NCI-H146 treated with DMSO at 0.1 percent for 48 hours (cell line): ENCODE results near the gene RANBP17.

Source experiments
- DNase-seq: peaks from one replicate; lab custom pipeline; 2025; ENCODE audit not compliant: unreplicated experiment; lab: John Stamatoyannopoulos, UW

RANBP17 gene

DNA sequence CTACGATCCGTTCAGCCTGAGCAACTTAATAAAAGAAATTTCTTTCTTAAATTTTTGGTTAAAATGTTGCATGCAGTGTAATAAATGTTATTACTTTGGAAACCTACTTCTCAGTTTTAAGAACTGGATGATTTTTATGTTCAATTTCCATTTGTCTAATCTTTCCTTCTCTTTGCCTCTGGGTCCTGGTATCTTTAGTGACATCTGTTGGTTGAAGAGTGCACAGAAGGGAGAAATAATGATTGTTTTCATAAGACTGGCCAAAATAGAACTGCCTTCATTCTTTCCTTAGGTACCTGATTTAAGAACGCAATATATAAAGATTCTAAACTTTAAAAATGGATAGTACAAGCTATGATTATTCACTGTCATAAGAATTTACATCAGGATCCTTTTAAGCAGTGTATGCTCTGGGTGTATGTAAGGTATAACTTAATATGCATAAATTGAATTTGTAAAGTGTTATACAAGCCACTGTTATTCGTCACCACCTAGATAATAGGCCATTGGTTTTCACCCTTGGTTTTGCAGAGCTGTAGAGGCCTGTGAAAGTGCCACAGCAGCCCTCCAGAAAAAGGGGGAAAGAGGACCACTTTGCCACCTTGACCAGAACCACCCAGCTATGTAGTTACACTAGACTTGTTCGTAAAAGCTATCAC lies 364.4 kb downstream of the RANBP17 start:
- no peak for DNase-seq

DNA sequence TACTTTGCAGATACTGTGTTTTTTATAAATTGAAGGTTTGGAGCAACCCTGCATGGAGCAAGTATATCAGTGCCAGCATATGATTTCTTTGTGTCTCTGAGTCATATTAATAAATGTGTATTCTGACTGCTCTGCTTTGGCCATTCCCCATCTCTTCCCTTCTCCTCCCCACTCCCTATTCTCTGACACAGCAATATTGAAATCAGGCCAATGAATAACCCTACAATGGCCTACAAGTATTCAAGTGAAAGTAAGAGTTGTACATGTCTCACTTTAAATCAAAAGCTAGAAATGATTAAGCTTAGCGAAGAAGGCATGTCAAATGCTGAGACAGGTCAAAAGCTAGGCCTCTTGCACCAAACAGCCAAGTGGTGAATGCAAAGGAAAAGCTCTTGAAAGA lies 365.0 kb downstream of the RANBP17 start:
- no peak for DNase-seq

DNA sequence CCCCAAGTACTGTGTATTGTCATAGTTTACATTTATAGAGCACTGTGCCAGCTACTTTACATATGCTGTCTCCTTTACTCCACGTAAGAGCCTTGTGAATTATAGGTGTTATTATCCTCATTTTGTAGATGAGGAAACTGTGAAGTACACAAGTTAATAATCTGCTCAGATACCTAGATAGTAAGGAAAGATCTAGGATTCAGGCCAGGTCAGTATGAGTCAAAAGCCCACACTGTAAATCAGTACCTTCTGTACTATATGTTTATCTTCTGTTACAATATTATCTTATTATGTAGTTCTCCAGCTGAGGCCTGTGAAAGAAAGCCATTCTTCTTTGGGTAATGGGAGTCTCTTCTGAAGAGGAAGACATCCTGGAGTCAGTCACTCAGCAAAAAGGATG lies 374.8 kb downstream of the RANBP17 start:
- DNase-seq = no peak

DNA sequence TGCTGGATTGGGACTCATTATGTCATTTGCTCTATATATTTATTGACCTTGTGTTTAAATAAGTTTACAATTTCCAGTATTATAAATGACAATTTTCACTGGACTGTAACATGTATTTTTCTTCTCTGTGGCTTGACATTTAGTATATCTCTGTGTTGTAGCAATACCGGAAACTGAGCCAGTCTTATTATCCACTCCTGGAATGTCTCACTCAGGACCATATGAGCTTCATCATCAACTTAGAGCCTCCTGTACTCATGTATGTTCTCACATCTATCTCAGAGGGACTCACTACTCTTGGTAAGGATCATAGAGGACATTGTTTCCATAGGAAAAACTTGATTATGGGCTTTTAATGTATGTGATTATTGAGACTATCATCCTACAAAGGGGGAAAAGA lies 380.7 kb downstream of the RANBP17 start:
- no peak for DNase-seq

DNA sequence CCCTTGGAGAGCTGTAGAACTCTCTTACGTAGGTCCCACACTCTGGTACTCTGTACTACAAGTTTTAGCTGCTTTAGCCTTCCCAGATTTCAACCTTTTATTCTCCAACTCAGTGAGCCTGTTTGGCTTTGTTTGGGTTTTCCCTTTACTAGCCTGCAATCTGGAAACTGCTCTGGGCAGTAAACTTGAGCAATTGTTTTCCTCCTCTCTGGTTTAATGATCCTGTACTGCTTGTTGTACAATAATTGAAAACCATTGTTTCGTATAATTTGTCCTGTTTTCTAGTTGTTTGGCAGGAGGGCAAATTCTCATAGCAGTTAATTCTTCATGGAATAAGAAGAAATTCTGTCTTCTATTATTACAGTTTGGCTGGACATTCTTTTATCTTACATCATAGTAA lies 384.4 kb downstream of the RANBP17 start:
- DNase-seq = no peak

DNA sequence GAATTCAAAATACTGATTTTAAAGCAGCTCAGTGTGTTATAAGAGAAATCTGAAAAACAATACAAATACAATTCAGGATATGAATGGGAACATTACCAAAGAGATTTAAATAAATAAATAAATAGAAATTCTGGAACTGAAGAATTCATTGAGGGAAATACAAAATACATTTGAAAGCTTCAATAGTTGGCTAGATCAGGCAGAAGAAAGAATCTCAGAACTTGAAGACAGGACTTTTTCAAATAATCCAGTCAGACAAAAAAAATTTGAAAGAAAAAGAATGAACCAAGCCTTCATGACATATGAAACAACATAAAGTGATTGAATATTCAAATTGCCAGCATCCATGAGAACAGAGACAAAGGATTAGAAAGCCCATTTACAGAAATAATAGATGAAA lies 387.6 kb downstream of the RANBP17 start:
- no peak for DNase-seq

DNA sequence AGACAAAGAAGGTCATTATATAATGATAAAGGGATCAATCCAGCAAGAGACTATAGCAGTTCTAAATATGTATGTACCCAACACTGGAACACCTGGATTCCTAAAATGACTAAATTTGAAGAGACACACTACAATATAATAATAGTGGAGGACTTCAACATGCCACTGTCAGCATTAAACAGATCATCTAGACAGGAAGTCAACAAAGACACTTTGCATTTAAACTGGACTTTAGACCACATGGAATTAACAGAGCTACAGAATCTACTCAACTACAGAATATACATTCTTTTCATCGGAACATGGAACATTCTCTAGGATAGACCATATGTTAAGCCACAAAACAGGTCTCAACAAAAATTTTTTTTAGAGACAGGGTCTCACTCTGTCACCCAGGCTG lies 388.9 kb downstream of the RANBP17 start:
- DNase-seq = no peak

DNA sequence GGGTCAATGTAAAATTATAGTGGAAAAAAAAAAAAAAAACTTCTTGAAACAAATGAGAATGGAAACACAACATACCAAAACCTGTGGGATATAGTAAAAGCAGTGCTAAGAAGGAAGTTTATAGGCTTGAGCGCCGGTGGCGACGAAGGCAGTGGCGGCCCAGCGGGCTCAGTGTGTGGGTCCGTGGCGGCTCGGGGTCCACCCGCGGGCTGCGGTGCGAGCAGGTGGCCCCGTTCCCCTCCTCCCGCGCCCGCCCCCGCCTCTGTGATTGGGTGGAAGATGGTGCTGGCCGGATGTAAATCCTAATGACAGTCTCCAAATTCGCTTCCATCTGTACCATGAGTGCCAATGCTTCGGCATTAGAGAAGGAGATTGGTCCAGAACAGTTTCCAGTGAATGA lies 389.7 kb downstream of the RANBP17 start:
- no peak for DNase-seq

DNA sequence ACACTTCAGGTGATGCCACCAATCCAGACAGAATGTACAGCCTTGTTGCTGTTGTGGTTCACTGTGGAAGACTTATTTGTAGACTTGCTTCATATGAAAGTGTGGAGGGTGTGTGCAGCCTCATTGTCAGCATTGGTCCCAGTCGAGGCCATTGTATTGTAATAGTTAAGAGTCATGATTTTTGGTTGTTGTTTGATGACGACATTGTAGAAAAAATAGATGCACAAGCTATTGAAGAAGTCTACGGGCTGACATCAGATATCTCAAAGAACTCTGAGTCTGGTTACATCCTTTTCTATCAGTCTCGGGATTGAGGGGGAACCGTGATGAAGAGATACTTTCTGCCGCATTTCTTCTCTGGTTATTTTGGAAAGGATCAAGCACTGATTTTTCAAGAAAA lies 390.9 kb downstream of the RANBP17 start:
- DNase-seq = no peak

DNA sequence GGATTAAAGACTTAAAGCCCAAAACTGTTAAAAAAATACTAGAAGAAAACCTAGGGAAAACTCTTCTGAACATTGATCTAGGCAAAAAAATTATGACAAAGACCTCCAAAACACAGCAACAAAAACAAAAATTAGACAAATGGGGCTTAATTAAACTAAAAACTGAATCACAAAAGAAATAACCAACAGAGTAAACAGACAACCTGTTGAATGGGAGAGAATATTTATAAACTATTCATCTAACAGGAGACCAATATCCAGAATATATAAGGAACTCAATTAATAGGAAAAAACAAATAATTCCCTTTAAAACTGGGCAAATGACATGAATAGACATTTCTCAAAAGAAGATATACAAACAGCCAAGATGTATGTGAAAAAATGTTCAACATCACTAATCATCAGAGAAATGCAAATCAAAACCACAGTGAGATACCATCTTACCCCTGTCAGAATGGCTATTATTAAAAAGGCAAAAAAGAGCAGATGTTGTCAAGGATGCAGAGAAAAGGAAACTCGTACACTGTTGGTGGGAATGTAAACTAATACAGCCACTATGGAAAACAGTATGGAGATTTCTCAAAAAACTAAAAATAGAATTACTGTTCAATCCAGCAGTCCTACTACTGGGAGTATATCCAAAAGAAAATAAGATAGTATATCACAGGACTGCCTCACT lies 397.1 kb downstream of the RANBP17 start:
- no peak for DNase-seq

DNA sequence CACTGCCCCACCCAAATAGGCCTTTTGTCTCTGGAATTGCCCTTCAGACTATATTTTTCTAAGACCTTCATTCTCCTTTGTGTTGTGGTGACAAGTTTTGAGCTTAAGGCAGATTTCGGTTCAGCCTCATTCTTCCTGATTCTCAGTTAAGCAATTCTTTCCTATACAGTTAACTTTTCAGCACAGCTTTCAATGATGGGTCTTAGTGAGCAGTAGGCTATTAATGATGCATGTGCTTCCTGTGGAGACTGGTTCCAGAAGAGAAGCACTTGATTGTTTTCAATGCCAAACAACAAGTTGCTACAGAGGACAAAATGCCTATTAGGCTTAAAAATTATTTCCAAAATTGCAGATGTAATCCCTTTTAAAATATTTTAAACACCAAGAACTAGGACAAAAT lies 399.5 kb downstream of the RANBP17 start:
- DNase-seq = no peak

DNA sequence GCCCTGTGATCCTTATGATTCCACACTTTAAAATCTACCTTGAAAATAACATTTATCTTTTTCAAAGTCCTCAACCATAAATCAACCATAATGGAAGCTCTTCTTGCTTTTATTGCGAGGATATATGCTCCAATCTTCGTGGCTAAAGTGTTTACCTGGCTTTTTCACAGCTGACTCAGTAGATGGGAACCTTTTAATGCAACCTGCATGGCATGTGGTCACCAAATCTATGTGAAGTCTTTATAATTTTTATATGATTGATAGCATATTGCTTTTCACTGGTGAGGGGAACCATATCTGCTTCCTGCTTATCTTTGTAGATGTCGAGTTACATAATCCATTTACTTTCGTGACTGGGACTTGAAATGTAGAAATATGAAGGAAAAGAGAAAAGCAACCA lies 400.1 kb downstream of the RANBP17 start:
- no peak for DNase-seq

DNA sequence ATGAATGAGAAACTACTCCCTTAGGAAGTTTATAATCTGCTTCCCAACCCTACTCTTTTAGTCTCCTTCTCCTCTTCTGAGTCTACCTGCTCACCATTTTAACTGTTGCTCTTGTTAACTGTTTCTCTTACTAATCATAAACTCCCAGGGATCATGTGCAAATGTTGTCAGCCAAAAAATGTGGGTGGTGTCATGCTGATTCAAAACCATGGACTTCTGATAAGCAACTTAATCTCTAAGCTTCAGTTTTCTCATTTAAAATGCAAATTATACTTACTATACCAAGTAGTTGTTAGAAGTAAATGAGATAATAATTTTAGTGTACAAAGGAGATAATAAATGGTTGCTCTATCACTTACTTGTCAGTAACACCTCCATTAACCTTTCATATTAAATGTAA lies 401.4 kb downstream of the RANBP17 start:
- DNase-seq = no peak

DNA sequence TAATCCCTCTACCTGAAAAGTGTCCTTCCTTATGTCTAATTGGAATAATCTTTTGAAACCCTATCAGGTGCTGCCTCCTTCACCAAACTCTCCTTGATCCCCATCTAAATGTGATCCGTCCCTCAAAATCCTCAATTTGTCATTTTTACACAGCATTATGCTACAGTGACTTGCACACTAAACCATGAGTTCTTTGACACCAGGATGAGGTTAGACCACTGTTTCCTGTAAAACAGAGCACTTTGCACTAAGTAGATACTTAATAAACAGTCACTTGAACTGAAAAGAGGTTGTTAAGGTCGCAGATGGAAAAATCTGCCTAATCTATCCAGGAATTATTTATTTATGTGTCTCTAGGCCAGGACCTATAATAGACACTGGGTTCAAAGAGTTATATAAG lies 403.0 kb downstream of the RANBP17 start:
- no peak for DNase-seq

DNA sequence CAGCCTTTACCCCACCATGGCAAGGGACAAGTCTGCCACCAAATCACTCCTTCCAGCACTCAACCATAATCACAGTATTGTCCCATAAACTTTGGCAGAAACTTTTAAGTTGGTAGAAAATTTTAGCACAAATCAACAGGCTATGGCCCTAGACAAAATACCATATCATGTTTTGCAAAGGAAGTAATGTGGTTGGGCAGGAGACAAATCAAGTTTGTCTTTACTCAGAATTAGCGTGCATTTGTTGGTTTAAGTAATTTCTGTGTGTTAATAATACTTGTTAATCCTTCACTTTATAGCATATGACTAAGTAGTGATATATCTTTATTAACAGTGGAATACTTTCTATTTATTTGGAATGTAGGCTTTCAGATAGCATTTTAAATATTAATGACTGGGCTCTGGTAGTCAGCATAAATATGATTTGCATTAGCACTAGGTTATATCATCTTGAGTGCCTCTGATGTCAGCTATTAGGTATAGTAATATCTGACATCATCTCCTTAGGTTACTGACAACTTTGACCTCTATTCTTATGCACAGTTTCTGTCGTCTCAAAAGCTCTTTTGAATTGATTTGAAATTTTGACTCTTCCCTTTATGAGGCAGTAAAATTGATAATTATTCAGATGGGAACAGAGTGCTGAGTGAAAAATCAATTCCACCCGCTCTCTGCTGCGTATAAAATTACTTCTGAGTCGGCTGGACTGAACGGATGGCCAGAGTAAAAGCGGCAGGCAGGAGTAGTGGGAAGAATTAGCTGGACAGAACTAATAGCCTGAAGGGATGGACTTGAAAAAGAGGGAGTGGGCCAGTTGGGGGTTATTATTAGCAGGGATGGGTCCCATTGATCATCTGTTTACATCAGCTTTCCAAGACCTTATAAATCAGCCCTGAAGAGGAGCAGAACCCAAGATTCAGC lies 407.1 kb downstream of the RANBP17 start:
- DNase-seq = peak; percentile 51

DNA sequence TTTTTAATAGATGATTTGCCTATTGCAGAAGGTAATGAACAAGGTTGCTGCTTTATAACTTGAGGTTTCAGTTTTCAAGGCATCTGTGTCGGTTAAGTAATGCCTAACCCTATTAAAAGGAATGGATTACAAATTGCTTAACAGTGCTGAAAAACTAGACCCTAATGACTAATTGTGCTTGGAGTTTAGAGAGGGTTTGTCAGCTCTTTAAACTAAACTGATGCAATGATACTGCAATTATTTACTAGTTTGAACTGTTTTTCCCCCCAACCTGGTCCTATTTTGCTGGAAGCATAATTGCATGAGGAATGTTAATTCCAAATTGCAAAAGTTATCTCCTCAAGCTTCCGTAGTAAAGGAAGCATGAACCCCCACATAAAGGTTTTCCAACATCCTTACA lies 407.9 kb downstream of the RANBP17 start:
- DNase-seq = no peak

DNA sequence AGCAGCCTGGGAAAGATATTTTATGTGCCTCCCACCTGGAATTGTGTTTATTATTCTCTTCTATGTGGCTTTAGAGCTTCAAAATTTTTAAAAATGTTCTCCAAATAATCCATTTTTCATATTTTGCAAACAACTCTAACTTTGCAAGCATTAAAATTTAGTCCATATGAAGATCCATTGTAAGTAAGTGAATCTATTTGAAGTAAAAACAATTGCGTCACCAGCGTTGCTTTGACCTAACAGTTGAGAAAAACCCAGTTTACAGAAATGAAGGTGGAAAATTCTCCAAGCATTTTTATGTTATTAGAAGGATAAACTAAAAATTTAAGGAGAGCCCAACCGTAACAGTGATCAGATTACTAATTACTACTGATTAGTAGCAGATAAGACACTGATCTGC lies 408.3 kb downstream of the RANBP17 start:
- no peak for DNase-seq

DNA sequence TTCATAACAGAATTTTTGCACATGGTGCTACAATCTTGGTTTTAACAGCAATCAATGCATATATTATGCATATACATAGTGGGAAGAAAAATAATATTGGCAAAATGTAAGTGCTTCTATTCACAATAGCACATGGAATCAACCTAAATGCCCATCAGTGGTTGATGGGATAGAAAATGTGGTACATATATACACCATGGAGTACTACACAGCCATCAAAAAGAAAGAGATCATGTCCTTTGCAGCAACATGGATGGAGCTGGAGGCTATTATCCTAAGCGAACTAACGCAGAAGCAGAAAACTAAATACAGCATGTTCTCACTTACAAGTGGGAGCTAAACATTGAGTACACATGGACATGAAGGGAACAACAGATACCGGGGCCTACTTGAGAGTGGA lies 410.0 kb downstream of the RANBP17 start:
- DNase-seq = no peak

DNA sequence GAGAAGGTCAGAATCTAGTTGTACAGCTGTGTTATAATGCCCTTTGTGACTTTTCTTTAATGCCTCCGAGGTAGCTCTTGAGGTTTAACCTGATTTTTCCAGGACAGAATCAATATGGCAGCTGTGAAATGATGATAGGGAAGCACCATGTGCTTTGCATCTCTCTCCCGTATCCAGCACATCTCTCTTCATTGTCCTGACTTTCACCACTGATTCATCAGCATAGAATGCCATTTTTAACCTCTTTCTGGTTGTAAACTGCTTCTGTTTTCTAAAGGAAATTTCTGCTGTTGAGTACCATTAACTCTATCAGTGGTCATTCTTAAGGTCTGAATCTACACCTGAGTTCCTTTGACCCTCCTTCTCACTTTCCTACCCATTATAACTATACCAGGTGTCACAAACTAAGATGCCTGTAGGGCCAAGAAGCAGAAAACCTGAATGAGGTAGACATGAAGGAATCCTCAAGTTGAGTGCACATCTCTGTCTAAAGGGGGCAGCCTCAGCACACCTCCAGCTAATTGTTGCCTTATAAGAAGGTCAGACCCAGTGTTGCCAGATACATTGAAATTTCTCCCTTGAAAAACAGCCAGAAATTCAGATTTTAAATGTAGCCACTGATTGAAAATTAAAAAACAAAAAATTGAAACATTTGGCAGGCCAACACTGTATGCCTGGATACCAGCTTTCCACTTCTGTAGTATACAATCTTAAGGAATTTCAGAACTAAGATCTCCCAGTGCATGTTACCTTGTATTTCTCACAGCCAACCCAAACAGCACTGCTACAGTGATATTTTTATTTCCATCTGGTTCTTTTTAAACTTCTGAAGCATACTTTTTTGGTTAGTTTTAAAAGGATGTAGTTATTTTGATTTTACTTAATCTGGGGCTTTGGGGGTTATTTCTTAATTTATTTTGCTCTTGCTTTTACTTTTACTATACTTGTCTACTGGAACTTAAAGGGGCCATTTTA lies 411.5 kb downstream of the RANBP17 start:
- peak; percentile 22 for DNase-seq

DNA sequence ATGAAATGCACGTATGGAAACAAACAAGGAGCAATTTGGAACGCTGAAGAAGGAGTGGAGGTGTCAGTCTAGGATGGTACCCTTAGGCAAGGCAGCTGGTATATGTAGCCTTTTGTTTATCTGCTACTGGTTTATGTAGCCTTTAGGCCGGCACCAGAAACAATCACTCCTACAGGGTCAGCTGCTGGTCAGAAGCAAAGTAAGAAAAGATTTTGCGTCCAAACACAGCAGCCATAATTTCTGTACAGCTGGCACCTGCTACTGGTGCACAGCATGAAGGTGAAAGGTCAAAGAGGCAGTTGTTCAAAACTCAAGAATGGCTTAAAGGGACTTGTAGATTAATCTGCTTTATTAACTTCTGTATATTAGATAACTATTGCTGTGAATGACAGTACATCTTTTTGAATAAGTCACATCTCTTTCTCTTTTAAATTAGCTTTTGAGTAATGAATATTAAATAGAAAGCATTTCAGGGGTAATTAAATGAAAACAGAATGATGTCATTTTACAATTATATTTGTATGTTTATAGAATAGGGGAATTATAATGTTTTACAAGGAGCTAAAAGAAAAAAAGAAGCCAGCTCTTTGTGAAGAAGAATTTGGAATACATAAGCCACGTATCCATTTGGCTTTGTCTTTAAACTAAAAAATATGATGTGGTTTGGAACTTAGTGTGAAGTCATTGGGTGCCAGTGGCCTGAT lies 414.2 kb downstream of the RANBP17 start:
- DNase-seq = peak; percentile 79
